ENCODE data around the gene TRIL.

DNA sequence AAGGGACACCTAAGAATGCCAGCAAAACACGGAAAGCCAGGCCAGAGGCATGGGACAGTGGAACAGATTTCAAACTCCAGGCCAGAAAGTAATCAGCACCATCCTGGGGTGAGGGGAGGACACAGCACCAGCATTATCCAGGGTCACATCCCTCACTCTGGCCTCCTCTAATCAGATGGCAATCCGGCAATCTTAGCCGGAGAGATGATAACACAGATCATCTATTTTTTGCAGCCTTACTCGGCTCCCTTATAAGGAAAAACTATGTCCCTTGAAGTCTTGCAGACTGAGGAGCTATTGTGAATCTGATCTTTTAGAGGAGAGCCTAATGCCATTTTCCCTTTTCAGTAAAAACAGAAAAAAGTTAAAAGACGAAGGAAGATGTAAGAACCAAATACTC lies 16.5 kb downstream of the TRIL start:
- TF ChIP-seq, protein P1, sequence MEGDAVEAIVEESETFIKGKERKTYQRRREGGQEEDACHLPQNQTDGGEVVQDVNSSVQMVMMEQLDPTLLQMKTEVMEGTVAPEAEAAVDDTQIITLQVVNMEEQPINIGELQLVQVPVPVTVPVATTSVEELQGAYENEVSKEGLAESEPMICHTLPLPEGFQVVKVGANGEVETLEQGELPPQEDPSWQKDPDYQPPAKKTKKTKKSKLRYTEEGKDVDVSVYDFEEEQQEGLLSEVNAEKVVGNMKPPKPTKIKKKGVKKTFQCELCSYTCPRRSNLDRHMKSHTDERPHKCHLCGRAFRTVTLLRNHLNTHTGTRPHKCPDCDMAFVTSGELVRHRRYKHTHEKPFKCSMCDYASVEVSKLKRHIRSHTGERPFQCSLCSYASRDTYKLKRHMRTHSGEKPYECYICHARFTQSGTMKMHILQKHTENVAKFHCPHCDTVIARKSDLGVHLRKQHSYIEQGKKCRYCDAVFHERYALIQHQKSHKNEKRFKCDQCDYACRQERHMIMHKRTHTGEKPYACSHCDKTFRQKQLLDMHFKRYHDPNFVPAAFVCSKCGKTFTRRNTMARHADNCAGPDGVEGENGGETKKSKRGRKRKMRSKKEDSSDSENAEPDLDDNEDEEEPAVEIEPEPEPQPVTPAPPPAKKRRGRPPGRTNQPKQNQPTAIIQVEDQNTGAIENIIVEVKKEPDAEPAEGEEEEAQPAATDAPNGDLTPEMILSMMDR (IDR thresholded peaks at IDR 0.05; ENCODE audit: extremely low read depth in 1 of 2, insufficient read depth in 1 of 2, low read depth in 1 of 2, low read length in 2 of 2) = no peak
- TF ChIP-seq POLR2A (IDR thresholded peaks at IDR 0.05; ENCODE audit: low read depth, low read length) (no peak), EZH2 (IDR thresholded peaks at IDR 0.05; ENCODE audit: borderline replicate concordance, low read depth, low read length, severe bottlenecking) (no peak), POLR2AphosphoS5 (IDR thresholded peaks at IDR 0.05; ENCODE audit: insufficient read depth, low read depth, low read length) (no peak), JUN (IDR thresholded peaks at IDR 0.05; ENCODE audit: borderline replicate concordance, insufficient read depth, insufficient read length, low read depth) (no peak), MYC (IDR thresholded peaks at IDR 0.05; ENCODE audit: low read depth, low read length) (no peak), GATA2 (IDR thresholded peaks at IDR 0.05; ENCODE audit: insufficient read depth, insufficient read length, low read depth, low read length) (no peak)
- TF ChIP-seq, protein P2, sequence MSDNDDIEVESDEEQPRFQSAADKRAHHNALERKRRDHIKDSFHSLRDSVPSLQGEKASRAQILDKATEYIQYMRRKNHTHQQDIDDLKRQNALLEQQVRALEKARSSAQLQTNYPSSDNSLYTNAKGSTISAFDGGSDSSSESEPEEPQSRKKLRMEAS (IDR thresholded peaks at IDR 0.05; ENCODE audit: insufficient read depth, insufficient read length) = no peak

Data from endothelial cell of umbilical vein (primary cell).